ENCODE data around the gene OR5W2. TPM values are rescaled to one million over a fixed set of nuclear protein-coding genes. Genes with fewer than 3 reads are reported as not detected.

OR5W2 gene
- total and polyA plus RNA-seq, 4 donors: not detected

GRCh38 chr11:55949330-55949729 is 34.9 kb upstream of the OR5W2 start:
- DNase-seq (ENCODE audit: low spot score): no peak
- TF ChIP-seq TAF1 (conservative IDR thresholded peaks at IDR 0.05): no peak
- no peak for TF ChIP-seq HNF4G (IDR thresholded peaks at IDR 0.05)
- TF ChIP-seq RAD21 (IDR thresholded peaks at IDR 0.05): no peak
- TF ChIP-seq FOXA1 (IDR thresholded peaks at IDR 0.05): no peak
- TF ChIP-seq SP1 (IDR thresholded peaks at IDR 0.05): no peak
- TF ChIP-seq EGR1 (IDR thresholded peaks at IDR 0.05; ENCODE audit: low read depth in 2 of 2): no peak
- no peak for TF ChIP-seq YY1 (IDR thresholded peaks at IDR 0.05)
- no peaks in the 10 kb centered on the region for H3K9me3 ChIP-seq (ENCODE audit: control insufficient read depth in 4 of 4, low read length in 3 of 4)
- H3K4me3 ChIP-seq (ENCODE audit: low read depth in 1 of 3, low read length in 3 of 3): no peak overlapping the region
- no peaks in the 10 kb centered on the region for H3K4me1 ChIP-seq (ENCODE audit: control insufficient read depth in 4 of 4, insufficient read depth in 4 of 4, low read length in 3 of 4)
- no peak overlapping the region for H3K27ac ChIP-seq (ENCODE audit: low read depth in 1 of 2, low read length in 2 of 2)
- WGBS: 56% methylated on average over 4 of the region's 4 CpGs
- H3K36me3 ChIP-seq (ENCODE audit: control insufficient read depth in 4 of 4, insufficient read depth in 3 of 4, low read depth in 1 of 4, low read length in 3 of 4): no peaks in the 10 kb centered on the region
- no peaks in the 10 kb centered on the region for H3K27me3 ChIP-seq (ENCODE audit: control insufficient read depth in 4 of 4, insufficient read depth in 4 of 4, low read length in 3 of 4)
- no peak overlapping the region for H3K9ac ChIP-seq (ENCODE audit: low read depth in 1 of 2, low read length in 2 of 2)

GRCh38 chr11:55942785-55943392 is 28.5 kb upstream of the OR5W2 start:
- WGBS: 11% methylated on average over 3 of the region's 3 CpGs
- no peaks in the 10 kb centered on the region for H3K9me3 ChIP-seq (ENCODE audit: control insufficient read depth in 4 of 4, low read length in 3 of 4)
- H3K9ac ChIP-seq (ENCODE audit: low read depth in 1 of 2, low read length in 2 of 2): no peak overlapping the region
- no peak overlapping the region for H3K27ac ChIP-seq (ENCODE audit: low read depth in 1 of 2, low read length in 2 of 2)
- no peak overlapping the region for H3K4me3 ChIP-seq (ENCODE audit: low read depth in 1 of 3, low read length in 3 of 3)
- no peaks in the 10 kb centered on the region for H3K4me1 ChIP-seq (ENCODE audit: control insufficient read depth in 4 of 4, insufficient read depth in 4 of 4, low read length in 3 of 4)
- H3K36me3 ChIP-seq (ENCODE audit: control insufficient read depth in 4 of 4, insufficient read depth in 3 of 4, low read depth in 1 of 4, low read length in 3 of 4): no peaks in the 10 kb centered on the region
- peaks cover 0 to 3% (median 0%) of the 10 kb centered on the region in 4 donors for H3K27me3 ChIP-seq (ENCODE audit: control insufficient read depth in 4 of 4, insufficient read depth in 4 of 4, low read length in 3 of 4)
- no peak for DNase-seq (ENCODE audit: low spot score)
- TF ChIP-seq FOXA1 (IDR thresholded peaks at IDR 0.05): no peak
- TF ChIP-seq GABPA (IDR thresholded peaks at IDR 0.05 in 1 of 2, conservative IDR thresholded peaks at IDR 0.05 in 1 of 2): no peak
- TF ChIP-seq RXRA (IDR thresholded peaks at IDR 0.05): no peak
- TF ChIP-seq HNF4G (IDR thresholded peaks at IDR 0.05): no peak
- TF ChIP-seq TAF1 (conservative IDR thresholded peaks at IDR 0.05): no peak
- no peak for TF ChIP-seq YY1 (IDR thresholded peaks at IDR 0.05)
- TF ChIP-seq EGR1 (IDR thresholded peaks at IDR 0.05; ENCODE audit: low read depth in 2 of 2): no peak
- TF ChIP-seq SP1 (IDR thresholded peaks at IDR 0.05): no peak
- TF ChIP-seq NR2F2 (IDR thresholded peaks at IDR 0.05): no peak
- TF ChIP-seq, protein P1, sequence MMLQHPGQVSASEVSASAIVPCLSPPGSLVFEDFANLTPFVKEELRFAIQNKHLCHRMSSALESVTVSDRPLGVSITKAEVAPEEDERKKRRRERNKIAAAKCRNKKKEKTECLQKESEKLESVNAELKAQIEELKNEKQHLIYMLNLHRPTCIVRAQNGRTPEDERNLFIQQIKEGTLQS (IDR thresholded peaks at IDR 0.05): no peak
- TF ChIP-seq RAD21 (IDR thresholded peaks at IDR 0.05): peak; percentile 70 to 71
- TF ChIP-seq JUND (IDR thresholded peaks at IDR 0.05): no peak
- TF ChIP-seq, protein P2, sequence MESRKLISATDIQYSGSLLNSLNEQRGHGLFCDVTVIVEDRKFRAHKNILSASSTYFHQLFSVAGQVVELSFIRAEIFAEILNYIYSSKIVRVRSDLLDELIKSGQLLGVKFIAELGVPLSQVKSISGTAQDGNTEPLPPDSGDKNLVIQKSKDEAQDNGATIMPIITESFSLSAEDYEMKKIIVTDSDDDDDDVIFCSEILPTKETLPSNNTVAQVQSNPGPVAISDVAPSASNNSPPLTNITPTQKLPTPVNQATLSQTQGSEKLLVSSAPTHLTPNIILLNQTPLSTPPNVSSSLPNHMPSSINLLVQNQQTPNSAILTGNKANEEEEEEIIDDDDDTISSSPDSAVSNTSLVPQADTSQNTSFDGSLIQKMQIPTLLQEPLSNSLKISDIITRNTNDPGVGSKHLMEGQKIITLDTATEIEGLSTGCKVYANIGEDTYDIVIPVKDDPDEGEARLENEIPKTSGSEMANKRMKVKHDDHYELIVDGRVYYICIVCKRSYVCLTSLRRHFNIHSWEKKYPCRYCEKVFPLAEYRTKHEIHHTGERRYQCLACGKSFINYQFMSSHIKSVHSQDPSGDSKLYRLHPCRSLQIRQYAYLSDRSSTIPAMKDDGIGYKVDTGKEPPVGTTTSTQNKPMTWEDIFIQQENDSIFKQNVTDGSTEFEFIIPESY (IDR thresholded peaks at IDR 0.05): no peak
- TF ChIP-seq FOXA2 (IDR thresholded peaks at IDR 0.05): peak; percentile 42
- no peak for TF ChIP-seq REST (IDR thresholded peaks at IDR 0.05)
- no peak for TF ChIP-seq HNF4A (conservative IDR thresholded peaks at IDR 0.05)
- TF ChIP-seq, protein P3, sequence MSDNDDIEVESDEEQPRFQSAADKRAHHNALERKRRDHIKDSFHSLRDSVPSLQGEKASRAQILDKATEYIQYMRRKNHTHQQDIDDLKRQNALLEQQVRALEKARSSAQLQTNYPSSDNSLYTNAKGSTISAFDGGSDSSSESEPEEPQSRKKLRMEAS (IDR thresholded peaks at IDR 0.05): no peak
- TF ChIP-seq, protein P4, sequence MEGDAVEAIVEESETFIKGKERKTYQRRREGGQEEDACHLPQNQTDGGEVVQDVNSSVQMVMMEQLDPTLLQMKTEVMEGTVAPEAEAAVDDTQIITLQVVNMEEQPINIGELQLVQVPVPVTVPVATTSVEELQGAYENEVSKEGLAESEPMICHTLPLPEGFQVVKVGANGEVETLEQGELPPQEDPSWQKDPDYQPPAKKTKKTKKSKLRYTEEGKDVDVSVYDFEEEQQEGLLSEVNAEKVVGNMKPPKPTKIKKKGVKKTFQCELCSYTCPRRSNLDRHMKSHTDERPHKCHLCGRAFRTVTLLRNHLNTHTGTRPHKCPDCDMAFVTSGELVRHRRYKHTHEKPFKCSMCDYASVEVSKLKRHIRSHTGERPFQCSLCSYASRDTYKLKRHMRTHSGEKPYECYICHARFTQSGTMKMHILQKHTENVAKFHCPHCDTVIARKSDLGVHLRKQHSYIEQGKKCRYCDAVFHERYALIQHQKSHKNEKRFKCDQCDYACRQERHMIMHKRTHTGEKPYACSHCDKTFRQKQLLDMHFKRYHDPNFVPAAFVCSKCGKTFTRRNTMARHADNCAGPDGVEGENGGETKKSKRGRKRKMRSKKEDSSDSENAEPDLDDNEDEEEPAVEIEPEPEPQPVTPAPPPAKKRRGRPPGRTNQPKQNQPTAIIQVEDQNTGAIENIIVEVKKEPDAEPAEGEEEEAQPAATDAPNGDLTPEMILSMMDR (IDR thresholded peaks at IDR 0.05; ENCODE audit: low read depth, low read length, missing input control): peak; percentile 40

Data from liver (tissue), 9 donors.